NCI-H69 (cell line): Measurements from ENCODE around the gene AMACR.
"Not testable (repeated sequence)": the region's sequence is repeated elsewhere in the genome, so short reads cannot be mapped to it uniquely, and the experiment has no call there.

Experiments used
- DNase-seq: peaks from one replicate; lab custom pipeline; 2025; lab: John Stamatoyannopoulos, UW

AMACR gene

DNA sequence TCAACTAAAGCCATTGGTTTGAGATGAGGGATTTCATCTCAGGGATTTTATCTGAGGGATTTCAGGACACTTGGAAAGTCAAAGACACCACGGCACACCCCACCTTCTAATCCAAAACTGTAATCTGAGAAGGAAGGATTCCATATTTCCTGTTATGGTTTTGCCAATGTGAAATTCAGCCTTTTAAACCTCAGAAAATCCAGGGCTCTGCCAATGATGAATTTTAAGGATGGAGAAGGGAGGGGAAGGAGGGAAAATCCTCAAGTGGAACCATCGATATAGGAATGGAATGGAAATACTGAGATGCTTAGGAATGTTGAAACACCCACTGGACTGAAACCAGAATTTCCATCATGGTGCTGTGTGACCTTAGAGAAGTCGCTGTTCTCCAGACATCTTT lies 29.9 kb upstream of the AMACR start:
- DNase-seq = no peak

DNA sequence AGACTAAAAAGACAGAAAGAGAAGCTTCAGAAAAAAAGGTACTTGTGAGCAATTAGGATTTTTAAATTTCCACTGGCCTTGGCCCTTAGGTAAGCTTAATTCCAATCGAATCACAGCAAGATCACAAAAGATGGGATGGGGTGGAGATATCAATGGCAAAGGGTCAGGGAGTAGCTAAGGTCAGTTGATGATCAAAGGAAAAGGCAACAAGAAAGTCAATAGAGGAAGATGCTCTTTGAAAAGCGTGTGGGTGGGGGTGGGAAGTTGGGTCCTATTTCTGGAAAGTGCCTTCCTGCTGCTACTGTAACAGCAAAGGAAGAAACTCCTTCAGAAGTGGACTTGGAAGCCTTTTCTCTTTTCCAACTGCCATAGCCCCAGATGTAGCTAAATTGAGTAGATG lies 27.9 kb upstream of the AMACR start:
- peak; percentile 10 for DNase-seq

DNA sequence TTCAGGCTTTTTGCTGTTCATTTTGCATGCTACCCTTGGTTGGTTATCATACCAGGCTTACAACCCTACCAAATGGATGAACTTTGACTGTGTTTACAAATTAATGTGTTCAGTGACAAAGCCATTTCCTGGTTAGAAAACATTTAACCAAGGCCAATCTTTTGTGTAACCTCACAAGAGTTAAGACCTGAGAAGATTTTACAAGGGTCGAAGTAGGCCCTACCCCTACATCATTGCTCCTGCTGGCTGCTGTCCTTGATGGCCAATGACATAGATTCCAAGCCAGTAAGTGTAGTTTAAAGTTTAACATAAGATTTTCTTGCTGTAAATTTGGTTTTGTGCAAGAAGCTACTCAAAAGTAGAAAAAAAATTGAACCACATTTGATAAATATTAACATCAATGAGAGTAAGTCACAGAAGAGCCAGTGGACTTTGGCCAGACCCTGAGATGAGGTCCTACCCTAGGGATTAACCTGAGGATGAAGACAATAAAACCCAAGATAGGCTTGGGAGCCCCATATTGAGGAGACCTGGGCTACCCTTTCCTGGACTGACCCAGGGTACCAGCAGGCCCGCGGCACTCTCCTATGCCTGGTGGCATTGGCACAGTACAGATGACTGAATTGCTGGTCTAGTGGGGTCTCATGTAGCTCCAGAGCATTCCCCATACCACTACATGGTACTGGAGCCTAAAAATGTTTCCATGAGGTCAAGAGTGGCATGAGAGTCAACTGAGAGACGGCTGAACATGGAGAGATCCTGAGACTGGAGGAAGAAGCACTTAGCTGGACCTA lies 26.9 kb upstream of the AMACR start:
- DNase-seq = no peak

DNA sequence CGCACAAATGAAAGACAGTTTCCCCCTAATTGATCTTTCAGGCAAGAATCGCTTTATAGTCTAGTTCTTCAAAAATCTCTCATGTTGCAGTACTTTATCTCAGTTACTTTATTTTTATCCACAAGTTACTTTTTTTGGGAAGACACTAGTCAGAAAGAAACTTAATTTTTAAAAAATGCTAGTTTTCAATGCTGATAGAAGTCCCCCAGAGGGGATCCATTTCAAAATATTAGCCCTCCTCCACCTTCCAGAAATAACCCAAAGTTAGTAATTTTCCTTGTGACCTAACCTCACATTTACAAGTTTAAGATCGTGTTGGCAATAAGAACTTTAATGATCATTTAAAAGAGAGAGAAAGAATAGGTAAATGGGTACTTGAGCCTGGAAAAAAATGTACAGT lies 24.1 kb upstream of the AMACR start:
- no peak for DNase-seq

DNA sequence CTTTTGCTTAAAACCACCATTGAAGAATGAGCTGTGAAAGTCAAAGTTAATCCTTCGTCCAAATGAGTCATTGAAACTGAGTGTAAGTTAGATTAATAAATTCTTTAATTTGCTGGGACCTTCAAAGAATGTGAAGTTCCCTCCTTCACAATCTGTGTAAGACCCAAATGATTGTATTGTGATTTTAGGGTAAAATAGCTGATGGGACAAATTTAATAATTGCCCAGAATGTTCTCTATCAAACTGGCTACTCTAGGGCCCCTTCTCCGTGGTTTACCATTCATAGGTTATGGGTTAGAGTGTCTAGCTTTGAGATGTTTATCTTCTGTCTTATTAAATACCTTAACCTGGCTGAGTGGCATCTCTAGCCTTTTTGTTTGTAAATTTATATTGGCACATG lies 23.3 kb upstream of the AMACR start:
- no peak for DNase-seq

DNA sequence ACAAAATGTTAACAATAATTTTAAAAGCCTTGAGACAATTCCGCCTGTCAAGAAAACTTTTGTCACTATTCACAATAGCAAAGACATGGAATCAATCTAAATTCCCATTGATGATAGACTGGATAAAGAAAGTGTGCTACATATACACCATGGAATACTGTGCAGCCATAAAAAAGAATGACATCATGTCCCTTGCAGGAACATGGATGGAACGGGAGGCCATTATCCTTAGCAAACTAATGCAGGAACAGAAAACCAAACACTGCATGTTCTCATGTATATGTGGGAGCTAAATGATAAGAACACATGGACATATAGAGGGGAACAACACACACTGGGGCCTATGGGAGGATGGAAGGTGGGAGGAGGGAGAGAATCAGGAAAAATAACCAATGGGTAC lies 22.7 kb upstream of the AMACR start:
- not testable (repeated sequence) for DNase-seq

DNA sequence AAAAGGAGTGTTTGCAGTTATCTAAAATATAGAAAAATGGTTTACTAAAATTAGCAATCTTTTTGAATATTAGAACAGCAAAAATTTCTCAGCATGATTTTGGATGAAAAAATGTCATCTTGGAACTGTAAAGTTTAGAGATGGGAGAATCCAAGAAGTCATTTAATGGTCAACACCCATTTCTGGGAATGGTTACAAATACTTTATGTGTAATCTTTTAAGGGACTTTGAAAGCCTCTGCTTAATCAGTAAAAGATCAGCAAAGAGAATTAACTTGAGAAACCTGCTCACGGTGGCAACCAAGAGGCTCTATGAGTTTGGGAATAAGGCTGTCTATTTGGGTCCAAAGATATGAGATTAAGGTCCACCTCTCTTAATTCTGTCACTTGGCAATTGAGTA lies 22.2 kb upstream of the AMACR start:
- DNase-seq = no peak

DNA sequence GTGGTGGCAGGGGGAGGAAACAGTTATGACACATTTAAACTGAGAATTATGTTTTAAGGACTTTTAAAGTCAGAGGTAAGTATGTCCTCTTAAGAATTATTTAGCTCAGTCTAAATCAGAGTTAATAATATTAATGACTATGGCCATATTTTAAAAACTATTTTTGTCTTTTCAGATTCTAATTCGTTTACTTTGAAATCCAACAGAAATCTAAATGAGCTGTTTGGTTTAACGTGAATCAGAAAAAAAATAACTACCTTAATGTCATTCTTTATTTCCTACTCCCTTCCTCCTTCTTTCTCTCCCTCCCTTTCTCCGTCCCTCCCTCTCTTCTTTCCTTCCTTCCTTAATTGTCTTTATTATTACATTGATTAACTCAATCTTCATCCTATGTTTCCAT lies 20.5 kb upstream of the AMACR start:
- no peak for DNase-seq

DNA sequence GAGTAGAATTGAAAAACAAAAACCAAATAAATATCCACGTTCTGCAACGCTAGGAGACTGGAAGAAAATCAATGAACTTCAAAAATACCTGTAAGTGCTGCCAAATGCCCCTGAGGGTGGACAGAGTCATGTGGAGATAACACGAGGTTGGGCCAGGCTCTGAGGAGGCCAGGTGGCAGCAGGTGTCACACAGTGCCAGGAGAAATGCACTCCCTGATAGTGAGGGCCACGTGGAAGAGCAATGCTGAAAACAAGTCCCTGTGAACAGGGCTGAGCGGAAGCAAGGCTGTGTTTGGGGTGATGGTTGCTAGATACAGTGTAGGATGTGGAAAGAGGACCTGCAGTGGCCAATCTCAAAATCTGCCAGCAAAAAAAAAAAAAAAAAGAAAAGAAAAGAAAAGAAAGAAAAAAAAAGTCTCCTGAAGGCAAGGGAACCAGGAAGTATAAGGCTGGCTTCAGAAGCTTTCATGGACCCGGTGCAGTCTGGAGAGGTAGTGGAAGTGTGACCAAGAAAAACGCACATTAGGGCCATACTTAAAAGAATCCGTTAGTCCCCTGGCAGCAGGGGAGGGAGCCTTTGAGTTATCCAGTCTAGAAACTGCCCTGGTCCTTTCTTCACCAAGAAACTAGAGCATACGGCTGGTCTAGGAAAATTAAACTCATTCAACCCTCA lies 18.4 kb upstream of the AMACR start:
- peak; percentile 63 for DNase-seq

DNA sequence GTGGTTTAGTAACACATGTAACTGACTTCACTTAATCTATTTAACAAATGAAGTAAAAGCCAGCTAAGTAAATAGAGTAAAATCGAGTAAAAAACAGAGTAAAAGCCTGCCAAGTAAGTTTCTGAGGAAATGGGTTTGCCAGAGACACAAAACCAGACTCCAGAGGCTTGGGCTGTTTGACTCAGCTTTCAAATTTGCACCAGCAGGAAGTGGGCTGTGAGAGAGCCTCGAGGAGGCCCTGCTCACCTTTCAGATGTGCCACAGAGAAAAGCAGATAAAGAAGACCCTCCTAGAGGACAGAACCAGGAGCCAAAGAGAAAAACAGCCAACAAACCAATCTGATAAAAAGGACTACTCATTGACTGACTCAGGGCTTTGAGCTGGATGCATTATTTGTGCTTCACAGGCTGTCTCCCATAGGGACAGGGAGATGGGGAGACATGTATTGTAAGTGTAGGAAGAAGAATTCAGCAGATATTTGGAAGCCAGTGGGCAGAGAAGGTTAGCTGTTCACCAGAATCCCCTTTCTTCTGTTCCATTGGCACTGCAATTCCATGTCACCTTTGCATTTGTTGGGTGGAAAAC lies 14.4 kb upstream of the AMACR start:
- DNase-seq = no peak

DNA sequence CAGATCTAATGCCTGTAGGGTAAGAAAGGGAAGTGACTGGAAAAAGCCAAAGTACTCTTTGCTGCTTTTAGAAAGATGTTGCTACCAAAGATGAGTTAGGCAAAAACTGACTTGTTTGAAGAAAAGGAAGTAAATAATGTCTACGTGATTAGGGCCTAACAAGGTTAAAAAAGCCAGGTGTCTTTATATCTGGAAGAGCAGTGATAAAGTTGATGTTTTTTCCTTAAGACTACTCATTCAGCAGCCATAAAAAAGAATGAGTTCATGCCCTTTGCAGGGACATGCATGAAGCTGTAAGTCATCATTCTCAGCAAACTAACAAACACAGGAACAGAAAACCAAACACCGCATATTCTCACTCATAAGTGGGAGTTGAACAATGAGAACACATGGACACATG lies 13.5 kb upstream of the AMACR start:
- no peak for DNase-seq

DNA sequence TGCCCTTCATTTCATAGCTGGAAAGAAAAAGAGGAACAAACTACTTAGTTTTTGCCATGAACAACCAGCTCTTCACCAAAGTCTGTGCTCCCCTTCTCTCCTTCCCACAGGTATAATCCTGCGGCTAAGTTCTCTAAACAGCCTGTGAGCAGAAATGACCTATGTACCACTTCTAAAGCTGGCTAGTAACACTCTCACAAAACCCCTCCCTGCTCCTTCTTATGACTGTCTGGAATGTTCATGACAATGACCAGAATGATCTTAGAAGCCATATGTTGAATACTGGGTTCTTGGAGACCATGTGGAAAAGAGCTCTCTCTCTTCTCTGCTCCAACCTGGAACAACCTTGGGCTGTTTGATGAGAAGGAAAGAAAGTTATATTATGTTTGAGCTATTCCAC lies 12.9 kb upstream of the AMACR start:
- DNase-seq = no peak

DNA sequence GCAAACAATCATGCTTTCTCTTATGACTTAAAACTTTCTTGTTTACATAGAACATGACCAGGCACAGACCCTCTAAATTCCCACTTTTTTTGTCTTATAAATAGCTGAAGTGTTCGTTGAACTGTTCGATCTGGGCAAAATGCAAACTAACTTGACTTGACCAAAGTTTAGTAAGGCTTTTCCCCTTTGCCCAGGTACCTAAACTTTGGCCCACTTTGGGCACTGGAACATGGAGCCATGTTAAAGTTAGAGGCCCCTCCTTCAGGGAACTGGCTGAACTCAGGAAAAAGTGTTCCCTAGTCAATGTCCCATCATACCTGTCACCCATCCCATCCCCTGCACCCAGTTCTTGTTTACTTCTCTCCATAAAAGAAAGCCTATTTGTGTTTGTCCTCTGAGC lies 9.4 kb upstream of the AMACR start:
- DNase-seq = no peak

DNA sequence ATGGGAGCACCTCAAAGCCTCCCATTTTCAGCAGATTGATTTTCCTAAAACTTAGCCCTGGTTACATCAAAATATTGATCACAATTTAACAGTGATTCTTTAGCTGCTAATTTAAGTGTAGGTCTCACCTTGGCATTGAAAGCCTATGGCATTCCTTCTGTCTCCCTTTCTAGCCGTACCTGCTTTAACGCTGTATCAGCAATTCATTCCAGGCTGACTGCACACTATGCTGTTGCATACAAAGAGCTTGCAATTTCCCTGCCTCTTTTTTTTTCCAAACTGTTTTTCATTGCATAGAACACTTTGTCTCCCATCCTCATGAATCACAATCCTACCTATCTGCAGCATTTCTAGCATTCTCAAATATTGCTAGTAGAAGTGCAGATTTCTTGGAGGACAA lies 8.9 kb upstream of the AMACR start:
- DNase-seq = no peak

DNA sequence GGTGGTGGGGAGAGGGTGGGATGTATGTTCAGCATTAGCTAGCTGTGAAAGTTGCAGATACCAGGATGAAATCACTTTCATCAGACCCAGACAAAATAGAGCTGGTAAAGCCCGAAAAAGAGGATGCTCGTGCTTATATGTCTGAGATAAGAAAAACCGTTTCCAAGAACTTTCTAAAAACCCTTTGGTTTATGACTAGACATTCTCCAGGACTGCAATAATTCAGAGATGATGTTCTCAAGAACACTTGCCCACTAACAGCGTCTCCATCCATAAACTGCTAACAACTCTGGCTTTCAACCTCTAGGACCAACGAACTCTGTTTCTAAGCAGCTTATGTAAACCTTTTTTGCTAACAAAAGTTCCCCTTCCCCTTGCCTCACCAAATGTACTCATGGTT lies 8.4 kb upstream of the AMACR start:
- no peak for DNase-seq

DNA sequence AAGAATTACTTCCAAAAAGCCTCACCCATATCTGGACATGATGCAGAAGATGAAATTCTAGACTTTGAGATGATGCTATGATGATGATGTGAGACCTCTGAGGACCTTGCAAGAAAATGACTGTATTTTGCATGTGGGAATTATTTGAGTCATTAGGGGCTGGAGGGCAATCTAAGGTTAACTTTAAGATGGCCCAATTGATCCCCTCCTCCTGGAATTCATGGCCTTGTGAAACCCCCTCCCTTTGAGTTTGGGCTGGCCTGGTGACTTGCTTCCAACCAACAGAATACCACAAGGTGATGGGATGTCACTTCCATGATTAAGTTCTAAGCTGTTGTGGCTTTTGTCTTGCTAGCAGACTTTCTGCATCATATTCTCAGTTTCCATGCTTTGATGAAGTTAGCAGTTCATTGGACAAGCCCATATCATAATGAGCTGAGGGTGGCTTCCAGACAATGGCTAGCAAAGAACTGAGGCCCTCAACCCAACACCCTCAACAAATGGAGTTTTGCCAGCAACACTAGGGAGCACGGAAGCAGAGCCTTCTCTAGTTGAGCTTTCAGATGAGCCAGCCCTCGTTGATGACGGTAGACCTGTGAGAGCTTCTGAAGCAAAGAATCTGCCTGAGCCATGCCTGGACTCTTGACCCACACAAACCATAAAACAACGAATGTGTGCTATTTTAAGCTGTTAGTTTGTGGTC lies 7.4 kb upstream of the AMACR start:
- DNase-seq = no peak

DNA sequence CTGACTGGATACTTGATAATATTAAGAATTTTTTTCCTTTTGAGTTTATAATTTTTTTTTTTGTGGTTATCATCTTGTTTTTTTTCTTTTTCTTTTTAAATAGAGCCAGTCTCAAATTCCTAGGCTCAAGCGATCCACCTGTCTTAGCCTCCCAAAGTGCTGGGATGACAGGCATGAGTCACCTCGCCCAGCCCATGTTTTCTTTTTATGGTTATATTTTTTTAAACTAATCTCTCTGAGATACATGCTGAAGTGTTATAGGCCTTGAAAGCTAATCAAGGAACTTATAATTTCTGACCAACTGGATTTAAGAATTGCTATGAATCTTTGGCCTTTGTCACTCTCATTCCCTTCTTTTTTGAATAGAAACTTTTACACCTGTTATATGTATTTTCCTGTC lies 6.8 kb upstream of the AMACR start:
- DNase-seq = no peak

DNA sequence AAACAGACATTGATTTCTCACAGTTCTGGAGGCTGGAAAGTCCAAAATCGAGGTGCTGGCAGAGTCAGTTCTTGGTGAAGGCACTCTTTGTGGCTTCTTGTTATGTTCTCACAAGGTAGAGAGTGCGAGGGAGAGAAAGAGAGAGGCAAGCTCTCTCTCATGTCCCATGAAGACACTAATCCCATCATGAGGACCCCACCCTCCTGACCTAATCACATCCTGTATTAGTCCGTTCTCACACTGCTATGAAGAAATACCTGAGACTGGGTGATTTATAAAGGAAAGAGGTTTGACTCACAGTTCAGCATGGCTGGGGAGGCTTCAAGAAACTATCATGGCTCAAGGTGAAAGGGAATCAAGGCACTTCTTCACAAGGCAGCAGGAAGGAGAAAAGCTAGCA lies 5.7 kb upstream of the AMACR start:
- no peak for DNase-seq

DNA sequence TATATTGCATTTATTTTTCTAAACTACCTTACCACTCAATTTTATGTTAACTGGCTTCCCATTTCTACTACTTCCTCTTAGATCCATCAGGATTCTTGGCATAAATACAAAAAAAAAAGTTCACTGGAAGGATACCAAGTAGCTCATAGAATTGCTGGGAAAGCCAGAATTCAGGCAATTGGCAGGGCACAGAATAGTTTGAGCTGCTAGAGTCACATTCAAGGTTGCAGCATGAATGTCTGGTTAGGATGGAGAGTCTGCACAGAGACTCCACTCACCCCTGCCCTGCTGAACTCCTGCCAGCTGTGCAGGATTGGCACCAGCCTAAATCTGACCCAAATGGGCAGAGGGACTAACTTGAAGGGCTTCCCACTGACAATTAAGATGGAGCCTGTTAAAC lies 4.9 kb upstream of the AMACR start:
- DNase-seq = no peak

DNA sequence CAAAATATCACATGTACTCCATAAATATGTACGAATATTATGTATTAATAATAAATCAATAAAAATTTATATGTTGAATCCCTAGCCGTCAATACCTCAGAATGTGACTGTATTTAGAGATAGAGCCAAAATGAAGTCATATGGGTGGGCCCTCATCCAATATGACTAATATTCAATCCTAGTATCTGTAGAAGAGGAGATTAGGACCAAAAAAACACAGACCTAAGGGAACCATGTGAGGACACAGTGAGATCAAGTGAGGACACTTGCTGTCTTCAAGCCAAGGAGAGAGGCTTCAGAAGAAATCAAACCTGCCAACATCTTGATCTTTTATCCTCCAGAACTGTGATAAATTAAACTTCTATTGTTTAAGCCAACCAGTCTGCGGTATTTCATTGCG lies 3.7 kb upstream of the AMACR start:
- DNase-seq = no peak

DNA sequence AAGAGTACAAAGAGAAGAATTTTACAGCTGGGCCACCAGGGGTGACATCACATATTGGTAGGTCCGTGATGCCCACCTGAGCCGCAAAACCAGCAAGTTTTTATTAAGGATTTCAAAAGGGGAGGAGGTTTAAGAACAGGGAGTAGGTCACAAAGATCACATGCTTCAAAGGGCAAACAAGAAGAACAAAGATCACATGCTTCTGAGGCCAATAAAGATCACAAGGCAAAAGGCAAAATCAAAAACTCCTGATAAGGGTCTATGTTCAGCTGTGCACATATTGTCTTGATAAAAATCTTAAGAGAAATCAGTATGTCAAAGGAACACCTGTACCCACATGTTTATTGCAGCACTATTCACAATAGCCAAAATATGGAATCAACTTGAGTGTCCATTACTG lies 2.3 kb upstream of the AMACR start:
- not testable (repeated sequence) for DNase-seq

DNA sequence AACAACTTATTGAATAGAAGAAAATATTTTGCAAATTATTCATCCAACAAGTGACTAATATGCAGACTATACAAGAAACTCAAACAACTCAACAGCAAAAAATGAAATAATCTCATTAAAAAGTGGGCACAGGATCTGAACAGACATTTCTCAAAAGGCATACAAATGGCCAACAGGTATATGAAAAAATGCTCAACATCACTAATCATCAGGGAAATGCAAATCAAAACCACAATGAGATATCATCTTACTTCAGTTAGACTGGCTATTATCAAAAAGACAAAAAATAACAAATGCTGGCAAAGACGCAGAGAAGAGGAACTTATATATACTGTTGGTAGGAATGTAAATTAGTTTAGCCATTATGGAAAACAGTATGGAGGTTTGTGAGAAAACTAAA lies 1.8 kb upstream of the AMACR start:
- DNase-seq = no peak

DNA sequence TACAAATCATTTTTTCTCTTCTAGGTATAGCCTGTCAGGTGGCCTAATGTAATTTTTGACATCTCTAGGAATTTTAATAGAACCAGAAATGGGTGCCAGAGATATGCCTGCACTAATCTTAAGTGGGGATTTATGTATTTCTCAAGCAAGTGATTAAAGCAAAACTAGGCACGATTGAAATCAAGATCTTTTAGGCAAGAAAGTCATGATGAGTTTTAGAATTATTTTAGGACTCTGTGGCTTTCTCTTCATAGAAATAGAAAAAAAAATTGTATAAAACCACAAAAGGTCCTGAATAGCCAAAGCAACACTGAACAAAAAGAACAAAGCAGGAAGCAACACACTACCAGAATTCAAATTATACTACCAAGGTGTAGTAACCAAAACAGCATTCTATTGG lies 952 bp upstream of the AMACR start:
- DNase-seq = peak; percentile 48
